HepG2 (cell line): Measurements from ENCODE around the gene EZH1. TPM values are rescaled to one million over a fixed set of nuclear protein-coding genes. Genes with fewer than 3 reads are reported as not detected.

ENCODE experiments used
- ETV5 ChIP-seq: IDR thresholded peaks from 2 replicates; pipeline ENCODE4 v1.6.1; 2018; ENCODE audit warnings: missing biosample characterization, missing genetic modification reagents, inconsistent platforms, borderline replicate concordance
- FOSL1 ChIP-seq: sonication (generic); formaldehyde crosslinking; IDR thresholded peaks from 2 replicates; pipeline ENCODE4 v1.9.0; 2021; ENCODE audit warnings: missing genetic modification reagents, borderline replicate concordance
- GATAD1 ChIP-seq: IDR thresholded peaks from 2 replicates; pipeline ENCODE4 v1.6.1; 2016; ENCODE audit warnings: missing genetic modification reagents, missing compliant biosample characterization
- HIC2 ChIP-seq: sonication (generic); formaldehyde crosslinking; IDR thresholded peaks from 2 replicates; pipeline ENCODE4 v1.9.0; 2022; ENCODE audit warnings: low read depth, missing genetic modification reagents
- KIAA2018 ChIP-seq: sonication (generic); formaldehyde crosslinking; IDR thresholded peaks from 2 replicates; pipeline ENCODE4 v1.5.0; 2020; ENCODE audit warnings: mild to moderate bottlenecking, missing genetic modification reagents, borderline replicate concordance
- NCOR1 ChIP-seq: fragments of 200-600 bp; sonication (generic); IDR thresholded peaks from 2 replicates; pipeline ENCODE4 v1.7.0; 2017; ENCODE audit warnings: antibody characterized with exemption, low read length, borderline replicate concordance
- RXRA ChIP-seq: sonication (generic); formaldehyde crosslinking; IDR thresholded peaks from 2 replicates; pipeline ENCODE4 v1.5.1; 2020; ENCODE audit warnings: missing genetic modification reagents
- SMAD1 ChIP-seq: sonication (generic); formaldehyde crosslinking; IDR thresholded peaks from 2 replicates; pipeline ENCODE4 v1.4.0; 2020; ENCODE audit warnings: missing genetic modification reagents, low read depth, mild to moderate bottlenecking, borderline replicate concordance
- SYNCRIP ChIP-seq: fragments of 200-400 bp; formaldehyde crosslinking; IDR thresholded peaks from 2 replicates; pipeline ENCODE4 v1.6.1; 2018; ENCODE audit warnings: mild to moderate bottlenecking, low read depth, low read length; ENCODE audit not compliant: insufficient read depth
- TIGD3 ChIP-seq: sonication (generic); formaldehyde crosslinking; IDR thresholded peaks from 2 replicates; pipeline ENCODE4 v1.5.1; 2020; ENCODE audit warnings: mild to moderate bottlenecking, missing genetic modification reagents, borderline replicate concordance
- ZFP1 ChIP-seq: IDR thresholded peaks from 2 replicates; pipeline ENCODE4 v1.6.1; 2016
- ZFP91 ChIP-seq: sonication (generic); formaldehyde crosslinking; IDR thresholded peaks from 2 replicates; pipeline ENCODE4 v1.9.0; 2022; ENCODE audit warnings: missing genetic modification reagents, mild to moderate bottlenecking, borderline replicate concordance
- ZNF672 ChIP-seq: sonication (generic); formaldehyde crosslinking; IDR thresholded peaks from 2 replicates; pipeline ENCODE4 v1.8.1; 2022; ENCODE audit warnings: missing genetic modification reagents
- polyA plus RNA-seq, 8 experiments: library from polyadenylated mRNA; depleted of rRNA in 3 of 8; stranded (reverse) in 7 of 8; unstranded in 1 of 8; fragments of >200 nt; fragmentation: Illumina TruSeq in 4 of 8; extraction: Trizol in 4 of 8; gene quantifications; 2 replicates each; pipeline versions ENCODE4 v1.2.1 to v1.2.3, GENCODE V29; 2011 to 2016; ENCODE audit warnings: low read depth in 4 of 8, missing spikeins in 1 of 8, mixed read lengths in 1 of 8; ENCODE audit not compliant: insufficient read depth in 1 of 8
- total RNA-seq, 5 experiments: library from RNA; depleted of rRNA; stranded (reverse); fragments of >200 nt; fragmentation: Illumina TruSeq; extraction: Trizol; gene quantifications; 2 replicates each; pipeline ENCODE4 v1.2.3, GENCODE V29; 2016; ENCODE audit warnings: low read depth in 1 of 5

Gene EZH1
- total and polyA plus RNA-seq, 2 of the 13 experiments (the other 11 are each of a cell fraction or from before 2014, with no cell fraction given) = 11.6 to 24.0 TPM

GRCh38 chr17:42773290-42774035, 28.6 kb upstream of the EZH1 start, which contains the start of gene VPS25 (continued):
- TF ChIP-seq KIAA2018 (no peak), ZFP91 (CRISPR knock-in tag) (peak; percentile 87; the same call in 1 of the 2 replicates), SMAD1 (CRISPR knock-in tag) (peak; percentile 55; the same call in 1 of the 2 replicates), FOSL1 (CRISPR knock-in tag) (peak; percentile 1; the same call in 1 of the 2 replicates), HIC2 (CRISPR knock-in tag) (no peak), TIGD3 (CRISPR knock-in tag) (no peak; the same call in 1 of the 2 replicates), ZFP1 (CRISPR knock-in tag) (peak; percentile 64; the same call in 1 of the 2 replicates), NCOR1 (peak; percentile 23; the same call in 1 of the 2 replicates), ZNF672 (no peak), ETV5 (CRISPR knock-in tag) (peak; percentile 96), GATAD1 (CRISPR knock-in tag) (peak; percentile 99), RXRA (CRISPR knock-in tag) (peak; percentile 92), SYNCRIP (no peak)
